Right lobe of liver (tissue), 4 donors: ENCODE measurements around the gene MRPL20.

ENCODE experiments used
- POLR2A ChIP-seq: fragments of 450-650 bp; IDR thresholded peaks from one replicate; pipeline ENCODE4 v1.6.1; 2017; ENCODE audit warnings: antibody characterized with exemption, mild to moderate bottlenecking
- TF ChIP-seq, protein P1 (sequence below), 4 donors: fragments of 200-600 bp in 3 of 4; fragments of 450-650 bp in 1 of 4; IDR thresholded peaks; one replicate each; pipeline versions ENCODE4 v1.5.1 to v1.8.0; 2016 to 2022; ENCODE audit warnings: antibody characterized with exemption in 4 of 4, mild to moderate bottlenecking in 2 of 4
- donor health status: DM: no; HTN: no; CAD: no.
- donor health status: DM: no; HTN: no; CAD: no.
- donor health status: DM: no; HTN: yes; CAD: no.

DNA sequence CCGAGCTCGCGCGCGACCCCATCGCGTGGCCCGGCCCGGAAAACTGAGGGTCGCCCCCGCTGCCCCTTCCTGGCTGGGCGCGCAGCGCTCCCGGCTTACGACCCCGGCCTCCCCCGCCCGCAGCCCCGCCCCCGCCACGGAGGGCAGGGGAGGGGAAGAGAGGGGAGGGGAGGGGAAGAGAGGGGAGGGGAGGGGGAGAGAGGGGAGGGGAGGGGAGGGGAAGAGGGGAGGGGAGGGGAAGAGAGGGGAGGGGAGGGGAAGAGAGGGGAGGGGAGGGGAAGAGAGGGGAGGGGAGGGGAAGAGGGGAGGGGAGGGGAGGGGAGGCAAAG is 20.7 kb upstream of the MRPL20 start:
- TF ChIP-seq, protein P1, sequence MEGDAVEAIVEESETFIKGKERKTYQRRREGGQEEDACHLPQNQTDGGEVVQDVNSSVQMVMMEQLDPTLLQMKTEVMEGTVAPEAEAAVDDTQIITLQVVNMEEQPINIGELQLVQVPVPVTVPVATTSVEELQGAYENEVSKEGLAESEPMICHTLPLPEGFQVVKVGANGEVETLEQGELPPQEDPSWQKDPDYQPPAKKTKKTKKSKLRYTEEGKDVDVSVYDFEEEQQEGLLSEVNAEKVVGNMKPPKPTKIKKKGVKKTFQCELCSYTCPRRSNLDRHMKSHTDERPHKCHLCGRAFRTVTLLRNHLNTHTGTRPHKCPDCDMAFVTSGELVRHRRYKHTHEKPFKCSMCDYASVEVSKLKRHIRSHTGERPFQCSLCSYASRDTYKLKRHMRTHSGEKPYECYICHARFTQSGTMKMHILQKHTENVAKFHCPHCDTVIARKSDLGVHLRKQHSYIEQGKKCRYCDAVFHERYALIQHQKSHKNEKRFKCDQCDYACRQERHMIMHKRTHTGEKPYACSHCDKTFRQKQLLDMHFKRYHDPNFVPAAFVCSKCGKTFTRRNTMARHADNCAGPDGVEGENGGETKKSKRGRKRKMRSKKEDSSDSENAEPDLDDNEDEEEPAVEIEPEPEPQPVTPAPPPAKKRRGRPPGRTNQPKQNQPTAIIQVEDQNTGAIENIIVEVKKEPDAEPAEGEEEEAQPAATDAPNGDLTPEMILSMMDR (IDR thresholded peaks at IDR 0.05), result no peak
- TF ChIP-seq POLR2A, result no peak
